ENCODE results near the gene CSGALNACT2.

Gene CSGALNACT2

GRCh38 chr10:43188702-43189101 lies 50.5 kb downstream of the CSGALNACT2 start:
- DNase-seq = no peak

- no peak for DNase-seq
Measured at GRCh38 chr10:43190289-43190688, 52.0 kb downstream of the CSGALNACT2 start.

- no peak for DNase-seq
Measured at GRCh38 chr10:43190775-43191174, 52.5 kb downstream of the CSGALNACT2 start.

DNA sequence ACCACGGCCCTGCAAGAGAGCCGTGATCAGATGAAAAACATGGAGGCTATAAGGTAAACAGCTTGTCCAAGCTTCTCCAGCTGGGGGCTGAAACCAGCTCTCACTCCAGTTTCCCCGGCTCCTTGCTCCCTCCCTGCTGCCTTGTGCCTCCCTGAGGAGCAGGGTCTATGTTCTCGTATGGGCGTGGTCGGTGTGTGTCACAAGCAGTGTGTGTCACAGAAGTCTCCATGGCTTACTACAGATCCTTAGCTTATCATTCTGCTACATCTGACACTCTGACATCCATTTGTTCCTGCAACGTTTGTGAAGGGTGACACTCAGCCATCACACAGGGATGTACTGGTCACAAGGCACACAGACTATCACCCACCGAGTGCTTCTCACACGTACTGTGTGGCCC lies 54.6 kb downstream of the CSGALNACT2 start:
- no peak for DNase-seq

- DNase-seq = no peak
Measured at GRCh38 chr10:43193496-43194080, 55.3 kb downstream of the CSGALNACT2 start.

- DNase-seq = no peak
Measured at GRCh38 chr10:43194266-43194665, 56.0 kb downstream of the CSGALNACT2 start.

DNA sequence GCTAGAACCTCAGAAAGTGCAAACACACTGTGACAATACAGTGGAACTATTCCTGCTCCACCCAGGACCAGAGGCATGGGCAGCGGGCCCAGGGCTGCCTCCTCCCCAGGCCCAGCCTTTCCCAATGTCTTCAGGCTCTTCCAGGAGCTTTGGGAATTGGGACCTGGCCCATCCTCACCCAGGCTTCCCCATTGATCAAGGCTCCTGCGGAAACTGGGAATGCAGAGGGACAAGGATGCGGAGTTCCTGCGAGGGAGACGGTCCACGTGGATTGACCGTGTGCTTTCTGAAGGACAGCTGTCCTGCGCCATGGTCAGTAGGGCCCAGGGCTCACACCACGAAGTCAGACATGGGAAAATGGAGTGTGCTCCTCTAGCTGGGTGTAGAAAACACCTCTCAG lies 56.6 kb downstream of the CSGALNACT2 start:
- no peak for DNase-seq

DNA sequence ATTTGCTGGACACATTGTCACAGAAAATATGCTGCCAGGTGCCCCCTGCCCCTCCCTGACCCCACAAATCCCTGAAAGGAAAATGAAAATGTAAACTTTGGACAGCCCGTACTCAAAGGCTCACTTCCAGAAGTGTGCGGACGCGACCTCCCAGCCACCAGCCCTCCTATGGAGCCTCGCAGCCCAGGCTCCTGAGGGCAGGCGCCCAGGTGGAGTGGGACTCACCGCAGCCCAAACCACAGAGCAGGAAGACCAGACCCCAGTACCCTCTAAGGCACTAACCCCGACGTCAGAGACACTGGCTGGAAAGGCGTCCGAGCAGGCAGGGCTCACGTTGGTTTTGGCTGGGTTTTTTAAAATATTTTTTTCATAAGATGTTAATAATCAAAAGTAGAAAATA lies 57.3 kb downstream of the CSGALNACT2 start:
- DNase-seq = no peak

GRCh38 chr10:43196131-43196980 lies 58.1 kb downstream of the CSGALNACT2 start:
- no peak for DNase-seq

DNA sequence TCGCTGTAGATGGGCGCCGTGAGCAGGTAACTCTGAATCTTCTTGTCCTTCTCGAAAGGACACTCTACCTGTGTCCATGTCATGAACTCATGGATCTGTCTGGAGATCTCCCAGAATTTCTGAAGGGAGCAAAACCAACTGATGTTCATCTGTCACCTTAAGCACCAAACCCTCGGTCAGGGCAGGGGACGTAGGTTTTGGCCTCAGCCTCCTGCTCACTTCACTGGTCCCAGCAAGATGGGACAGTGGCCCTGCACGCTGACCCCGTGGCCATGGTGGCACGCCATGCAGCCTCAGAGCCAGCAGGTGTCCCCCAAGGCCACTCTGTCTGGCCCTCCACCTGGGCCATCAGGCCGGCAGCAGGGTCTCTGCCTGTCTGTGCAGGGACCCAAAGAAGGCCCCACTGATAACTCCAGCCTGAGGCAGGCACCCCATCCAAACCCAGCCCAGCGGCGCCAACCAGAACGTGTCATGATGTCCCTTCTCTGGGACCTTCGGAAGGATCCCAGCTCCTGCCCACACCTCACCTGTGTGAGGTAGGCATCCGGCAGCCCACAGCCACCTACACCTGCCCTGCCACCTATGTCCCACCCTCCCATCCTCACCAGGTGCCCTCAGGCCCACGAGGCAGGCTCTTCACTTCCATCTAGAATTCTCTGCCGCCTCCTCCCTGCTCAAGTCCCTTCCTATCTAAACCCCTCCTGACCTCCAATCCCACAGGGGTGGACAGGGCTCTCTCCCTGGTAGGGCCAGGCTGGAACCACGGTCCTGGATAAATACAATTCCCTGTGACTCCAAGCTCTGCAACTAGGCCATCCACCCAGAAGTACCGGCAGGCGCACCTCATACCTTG lies 59.0 kb downstream of the CSGALNACT2 start:
- no peak for DNase-seq

GRCh38 chr10:43197834-43198681 lies 59.8 kb downstream of the CSGALNACT2 start:
- DNase-seq = peak; percentile 35

GRCh38 chr10:43198682-43199005 lies 60.4 kb downstream of the CSGALNACT2 start:
- no peak for DNase-seq

DNA sequence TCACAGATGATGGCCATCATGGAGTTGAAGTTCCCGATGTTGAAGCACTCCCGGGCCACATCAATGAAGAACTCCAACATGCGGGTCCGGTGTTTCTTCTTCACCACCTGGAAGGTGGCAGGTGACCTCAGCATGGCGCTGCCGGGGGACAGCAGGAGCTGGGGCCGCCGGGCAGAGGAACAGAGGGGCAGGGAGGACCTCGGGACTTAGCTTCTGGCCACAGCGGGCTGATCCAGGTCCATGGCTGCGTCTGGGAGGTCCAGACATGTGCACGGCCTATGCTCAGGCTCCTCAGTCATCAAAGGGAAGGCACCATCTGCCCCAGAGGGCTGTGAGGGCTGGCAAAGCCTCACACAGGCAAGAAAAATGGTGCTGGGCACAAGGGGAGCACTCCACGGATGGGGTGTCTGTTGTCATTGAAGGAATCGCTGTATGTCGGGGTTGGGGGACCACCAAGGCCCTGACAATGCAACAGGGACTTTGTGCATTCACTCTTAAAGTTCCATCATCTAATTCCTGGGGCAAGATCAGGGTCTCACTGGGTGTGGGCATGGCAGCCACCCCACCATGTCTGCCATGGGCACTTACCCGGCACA lies 60.9 kb downstream of the CSGALNACT2 start:
- DNase-seq = no peak

GRCh38 chr10:43199684-43200537 lies 61.7 kb downstream of the CSGALNACT2 start:
- no peak for DNase-seq

DNA sequence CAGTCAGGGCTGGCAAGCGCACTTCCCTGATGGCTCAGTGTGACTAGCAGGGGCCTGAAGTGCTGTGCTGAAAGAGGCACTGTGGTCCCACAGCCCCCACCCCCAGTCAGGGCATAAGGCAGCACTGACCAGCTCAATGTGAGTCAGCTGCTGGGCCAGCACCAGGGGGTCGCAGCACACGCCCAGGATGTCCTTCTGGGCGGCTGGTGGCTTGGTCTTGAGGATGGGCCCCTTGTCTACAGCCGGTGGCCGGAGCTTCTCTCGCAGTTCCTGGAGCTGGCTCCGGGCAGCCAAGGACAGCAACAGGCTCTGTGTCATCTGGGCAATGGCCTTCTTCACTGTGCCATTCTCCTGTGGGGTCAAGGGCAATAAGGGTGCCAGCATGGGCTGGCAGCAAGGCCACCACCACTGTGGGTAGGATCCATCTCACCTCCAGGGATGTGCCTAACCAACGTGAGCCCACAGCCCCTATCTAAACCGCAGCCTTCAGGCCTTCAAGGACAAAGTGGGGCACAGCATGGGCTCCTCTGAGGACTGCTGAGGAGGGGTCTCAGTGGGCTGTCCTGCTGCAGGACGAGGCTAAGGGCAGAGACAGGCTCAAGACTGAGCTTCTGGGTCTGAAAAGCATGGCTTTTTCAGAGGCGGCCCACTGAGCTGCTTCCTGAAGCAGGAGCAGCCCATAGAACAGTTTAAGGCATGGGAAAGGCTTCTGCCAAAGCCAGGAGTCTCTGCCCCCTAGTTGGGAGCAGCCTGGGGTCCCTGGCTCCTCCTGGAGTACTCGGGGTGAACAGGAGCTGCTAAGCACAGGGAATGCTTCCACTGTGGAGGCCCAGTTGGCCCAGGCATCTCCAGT lies 62.5 kb downstream of the CSGALNACT2 start:
- DNase-seq = no peak

DNA sequence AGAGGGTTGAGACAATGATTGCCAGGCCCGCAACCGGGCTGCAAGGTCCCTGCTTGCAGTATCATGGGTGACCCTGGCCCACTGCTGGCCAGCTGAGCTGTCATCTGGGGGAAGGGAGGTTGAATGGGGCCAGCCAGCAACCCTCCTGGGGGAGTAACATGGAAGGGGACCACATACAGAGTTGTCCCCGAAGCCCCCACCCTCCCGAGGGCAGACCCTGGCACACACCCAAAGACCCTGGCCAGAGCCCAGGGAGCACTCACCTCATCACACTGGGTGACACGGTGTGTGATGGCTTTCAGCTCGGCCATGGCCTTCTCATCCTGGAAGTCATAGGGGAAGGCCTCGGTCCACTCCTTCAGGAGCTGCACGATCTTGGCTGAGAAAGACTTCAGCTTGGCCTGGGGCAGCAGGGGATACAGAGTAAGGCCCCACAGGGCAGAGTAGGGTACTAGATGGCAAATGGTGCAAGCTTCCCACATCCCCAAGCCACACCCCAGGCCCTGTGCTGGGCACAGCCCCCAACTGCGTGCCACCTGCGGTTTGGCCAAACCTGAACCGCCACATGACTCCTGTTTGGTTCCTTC lies 63.4 kb downstream of the CSGALNACT2 start:
- no peak for DNase-seq

- DNase-seq = peak; percentile 73
Measured at GRCh38 chr10:43202224-43202656, 64.0 kb downstream of the CSGALNACT2 start.

GRCh38 chr10:43202657-43203447 lies 64.6 kb downstream of the CSGALNACT2 start:
- DNase-seq = peak; percentile 56

DNA sequence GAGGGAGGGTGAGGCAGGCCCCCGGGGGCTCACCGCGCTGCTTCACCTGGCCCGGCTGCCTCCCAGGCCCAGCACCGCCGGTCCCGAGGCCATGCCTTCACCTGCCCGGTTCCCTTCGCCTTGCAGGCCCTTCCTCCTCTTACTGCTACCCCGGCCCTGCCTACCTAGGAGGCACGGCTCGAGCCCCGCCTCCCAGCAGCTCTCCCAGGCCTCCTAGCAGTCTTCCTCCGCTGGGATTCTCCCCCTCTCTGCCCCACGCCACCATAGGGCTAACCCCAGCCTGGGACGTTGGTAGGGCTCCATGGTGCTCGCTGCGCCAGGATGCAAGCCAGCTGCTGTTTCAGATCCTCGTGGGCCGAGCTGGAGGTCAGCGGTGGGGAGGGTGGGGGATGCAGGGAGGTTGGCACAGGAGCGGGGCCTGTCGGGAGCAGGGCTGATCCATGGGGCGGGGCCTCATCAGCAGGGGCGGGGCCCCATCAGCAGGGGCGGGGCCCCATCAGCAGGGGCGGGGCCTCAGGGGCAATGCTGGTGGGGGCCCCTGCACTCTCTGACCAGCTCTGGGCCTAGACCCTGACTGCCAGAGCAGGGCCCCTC lies 65.3 kb downstream of the CSGALNACT2 start:
- DNase-seq = peak; percentile 23
